Activated naive CD8-positive, alpha-beta T cell (primary cell): ENCODE data around the gene ZNF106.
A peak's percentile ranks its signal among the peaks of the same experiment; 100 is the strongest.

Experiments used
- H3K27ac Mint-ChIP-seq: one replicate; pipeline ENCODE4 v1.8.0; 2021; ENCODE audit warnings: mixed read lengths
- H3K27me3 Mint-ChIP-seq: one replicate; pipeline ENCODE4 v1.8.0; 2021; ENCODE audit warnings: mixed read lengths
- H3K36me3 Mint-ChIP-seq: one replicate; pipeline ENCODE4 v1.8.0; 2021; ENCODE audit warnings: mixed read lengths
- H3K4me1 Mint-ChIP-seq: one replicate; pipeline ENCODE4 v1.8.0; 2021; ENCODE audit warnings: low read depth, mixed read lengths
- H3K4me3 Mint-ChIP-seq: one replicate; pipeline ENCODE4 v1.8.0; 2021; ENCODE audit warnings: mild to moderate bottlenecking, mixed read lengths
- H3K9me3 Mint-ChIP-seq: one replicate; pipeline ENCODE4 v1.8.0; 2021; ENCODE audit warnings: low read depth, mixed read lengths

The ZNF106 gene

DNA sequence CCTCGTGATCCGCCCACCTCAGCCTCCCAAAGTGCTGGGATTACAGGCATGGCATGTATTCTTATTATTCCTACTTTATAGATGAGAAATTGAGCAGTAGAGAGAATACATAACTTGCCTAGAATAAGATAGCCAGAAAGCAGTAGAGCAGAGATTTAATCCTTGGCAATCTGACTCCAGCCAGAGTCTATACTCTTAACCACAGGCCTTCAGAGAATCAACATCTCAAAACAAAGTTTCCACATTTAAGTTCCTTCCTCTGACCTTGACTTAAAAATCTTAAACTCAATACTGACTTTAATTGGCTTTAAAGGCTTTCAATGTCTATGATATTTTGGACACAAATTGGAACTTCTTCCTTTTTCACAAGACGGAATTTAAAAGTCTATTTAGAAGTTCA lies 37.1 kb downstream of the ZNF106 start:
- peaks cover 16% of the 10 kb centered on the region for H3K36me3 Mint-ChIP-seq
- no peak overlapping the region for H3K4me3 Mint-ChIP-seq
- no peaks in the 10 kb centered on the region for H3K27me3 Mint-ChIP-seq
- H3K27ac Mint-ChIP-seq = no peak overlapping the region
- H3K4me1 Mint-ChIP-seq = peaks cover 7% of the 10 kb centered on the region
- no peaks in the 10 kb centered on the region for H3K9me3 Mint-ChIP-seq

DNA sequence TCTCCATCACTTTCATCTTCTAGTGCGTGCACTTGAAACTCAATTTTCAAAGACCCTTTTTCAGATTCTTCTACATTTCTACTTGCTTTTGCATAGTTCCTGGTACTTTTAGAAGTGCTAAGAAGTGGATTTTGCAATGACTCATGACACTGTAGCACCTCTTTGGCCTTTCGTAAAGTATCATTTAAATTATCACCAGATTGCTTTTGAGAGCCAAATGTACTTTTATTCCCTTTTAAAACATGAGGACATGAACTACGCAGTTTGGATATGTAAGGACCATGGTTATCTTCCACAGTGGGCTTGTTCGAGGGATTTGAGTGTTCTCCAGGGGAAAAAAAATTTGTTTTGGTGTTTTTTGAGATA lies 40.5 kb downstream of the ZNF106 start:
- no peak overlapping the region for H3K27ac Mint-ChIP-seq
- H3K36me3 Mint-ChIP-seq = peaks cover 17% of the 10 kb centered on the region

DNA sequence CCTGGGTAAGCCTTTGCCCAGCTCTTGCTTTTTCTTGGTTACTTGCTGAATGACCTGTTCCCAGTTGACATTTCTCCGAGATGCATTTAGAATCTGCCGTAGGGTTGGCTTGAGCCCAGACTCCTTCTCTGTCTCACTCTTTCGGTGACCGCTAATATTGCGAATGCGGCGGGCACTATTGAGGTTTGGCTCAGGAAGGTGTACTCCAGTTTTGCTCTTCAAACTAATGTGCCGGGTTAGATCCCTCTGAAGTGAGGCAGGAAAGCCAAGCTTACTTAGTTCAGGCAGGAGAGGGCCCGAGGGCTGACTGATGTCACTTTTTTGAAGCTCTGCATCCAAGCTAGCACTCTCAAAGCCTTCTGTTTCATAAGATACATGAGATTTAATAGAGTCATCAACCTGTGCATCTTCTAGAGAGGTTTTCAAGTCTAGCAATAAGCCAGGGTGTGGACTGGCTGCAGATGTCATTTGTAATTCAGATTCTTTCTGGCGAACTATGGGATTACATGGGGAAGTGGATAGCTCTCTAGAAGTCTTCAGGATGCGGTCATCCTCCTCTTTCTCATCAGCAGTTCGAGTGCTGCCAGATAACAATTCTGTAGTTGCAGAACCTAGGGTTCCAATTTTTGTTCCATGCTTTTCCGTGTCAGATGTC lies 41.0 kb downstream of the ZNF106 start:
- Mint-ChIP-seq H3K27ac (no peak overlapping the region), H3K36me3 (peaks cover 21% of the 10 kb centered on the region), H3K4me3 (no peak overlapping the region), H3K27me3 (no peaks in the 10 kb centered on the region), H3K9me3 (no peaks in the 10 kb centered on the region), H3K4me1 (peaks cover 2% of the 10 kb centered on the region)

More for the DNA sequence above, 40.5 kb downstream of the ZNF106 start:
- H3K9me3 Mint-ChIP-seq = no peaks in the 10 kb centered on the region
- peaks cover 2% of the 10 kb centered on the region for H3K4me1 Mint-ChIP-seq
- no peaks in the 10 kb centered on the region for H3K27me3 Mint-ChIP-seq
- no peak overlapping the region for H3K4me3 Mint-ChIP-seq

DNA sequence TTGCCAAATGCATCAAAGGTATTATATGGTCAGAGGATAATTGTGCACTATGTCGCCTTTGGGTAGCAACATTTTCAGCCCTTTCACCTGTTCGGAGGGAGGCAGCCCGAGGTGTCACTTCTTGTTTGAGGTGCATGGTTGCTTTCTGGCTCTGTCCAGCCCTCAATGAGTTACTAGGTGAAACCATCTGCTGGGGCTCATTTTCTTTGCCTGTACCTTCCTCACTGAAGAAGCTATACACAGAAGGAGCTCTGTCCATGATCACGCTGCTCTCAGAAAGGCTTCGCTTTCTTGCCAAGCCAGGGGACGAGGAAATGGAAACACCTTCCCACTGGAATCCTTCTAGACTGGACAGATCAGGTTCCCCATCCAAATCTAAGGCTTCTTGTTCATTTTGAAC lies 42.7 kb downstream of the ZNF106 start:
- Mint-ChIP-seq H3K4me3 (no peak overlapping the region), H3K36me3 (peaks cover 21% of the 10 kb centered on the region), H3K9me3 (no peaks in the 10 kb centered on the region), H3K4me1 (peaks cover 2% of the 10 kb centered on the region), H3K27ac (no peak overlapping the region), H3K27me3 (no peaks in the 10 kb centered on the region)

DNA sequence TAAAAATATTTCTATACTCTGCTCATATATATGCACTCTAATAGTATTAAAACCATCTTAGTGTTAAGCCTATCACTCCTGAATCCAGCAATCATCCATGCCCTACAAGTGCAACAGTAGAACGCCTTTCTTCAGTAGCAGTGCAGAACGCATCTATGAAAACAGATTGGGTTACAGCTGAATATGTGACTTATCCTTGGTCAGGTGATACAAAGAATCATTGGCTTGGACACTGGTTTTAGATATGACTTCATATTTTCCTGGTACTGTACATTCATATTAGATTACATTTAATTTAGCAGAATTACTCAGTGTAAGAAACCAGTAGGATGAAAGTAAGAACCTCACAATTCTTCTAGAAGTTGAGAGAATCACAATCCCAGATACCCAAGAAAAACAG lies 43.3 kb downstream of the ZNF106 start:
- no peak overlapping the region for H3K27ac Mint-ChIP-seq
- peaks cover 21% of the 10 kb centered on the region for H3K36me3 Mint-ChIP-seq
- no peak overlapping the region for H3K4me3 Mint-ChIP-seq
- peaks cover 2% of the 10 kb centered on the region for H3K4me1 Mint-ChIP-seq
- H3K9me3 Mint-ChIP-seq = no peaks in the 10 kb centered on the region
- H3K27me3 Mint-ChIP-seq = no peaks in the 10 kb centered on the region

DNA sequence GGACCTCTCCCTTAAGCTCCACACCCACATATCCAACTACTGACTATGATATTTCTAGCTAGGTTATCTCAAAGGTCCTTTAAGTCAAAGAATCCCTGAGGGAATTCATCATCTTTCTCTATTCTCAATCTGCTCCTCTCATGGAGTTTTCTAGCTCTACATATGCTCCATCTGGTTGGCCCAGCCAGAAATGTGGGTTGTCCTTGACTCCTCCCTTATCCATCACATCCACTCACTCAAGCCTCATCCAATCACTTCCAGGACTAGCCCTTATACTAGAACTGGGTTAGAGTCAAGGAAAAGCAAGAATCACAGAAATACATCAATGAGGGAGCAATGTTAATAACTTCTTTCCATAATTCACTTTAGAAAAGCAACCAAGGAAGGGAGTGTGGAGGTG lies 45.4 kb downstream of the ZNF106 start:
- Mint-ChIP-seq H3K27ac (no peak overlapping the region), H3K9me3 (no peaks in the 10 kb centered on the region), H3K4me1 (peaks cover 2% of the 10 kb centered on the region), H3K4me3 (no peak overlapping the region), H3K27me3 (no peaks in the 10 kb centered on the region), H3K36me3 (peaks cover 19% of the 10 kb centered on the region)

DNA sequence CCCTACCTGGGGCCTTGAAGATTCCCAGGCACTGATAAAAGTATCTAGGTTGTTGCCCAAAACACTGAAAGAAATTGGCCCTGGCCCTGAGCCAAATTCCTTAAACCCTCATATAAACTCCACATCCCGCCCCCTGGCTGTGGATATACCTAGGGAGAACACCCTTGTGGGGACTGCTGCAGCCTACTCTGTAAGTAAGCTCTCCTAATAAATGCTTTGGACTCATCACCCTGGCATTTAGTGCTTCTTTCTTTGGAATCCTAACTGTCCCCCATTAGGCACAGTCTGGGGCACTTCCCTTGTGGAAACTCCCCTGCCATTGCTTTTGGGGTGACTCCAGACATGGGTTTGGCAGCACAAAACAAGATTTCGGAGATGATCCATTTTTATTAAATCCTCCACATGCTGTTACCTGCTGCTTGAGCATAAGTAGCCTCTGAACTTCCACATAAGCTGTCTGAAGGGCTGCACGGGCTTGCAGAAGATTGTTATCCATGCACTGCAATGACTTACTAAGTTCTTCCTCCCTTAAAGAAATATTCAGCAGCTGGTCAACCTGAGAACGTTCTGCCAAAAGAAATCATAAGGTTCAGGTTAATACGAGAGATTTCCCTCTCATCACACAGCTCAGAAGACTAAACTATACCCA lies 46.4 kb downstream of the ZNF106 start:
- peaks cover 2% of the 10 kb centered on the region for H3K4me1 Mint-ChIP-seq
- peaks cover 11% of the 10 kb centered on the region for H3K36me3 Mint-ChIP-seq
- no peaks in the 10 kb centered on the region for H3K27me3 Mint-ChIP-seq
- no peaks in the 10 kb centered on the region for H3K9me3 Mint-ChIP-seq
- H3K27ac Mint-ChIP-seq = no peak overlapping the region
- no peak overlapping the region for H3K4me3 Mint-ChIP-seq

DNA sequence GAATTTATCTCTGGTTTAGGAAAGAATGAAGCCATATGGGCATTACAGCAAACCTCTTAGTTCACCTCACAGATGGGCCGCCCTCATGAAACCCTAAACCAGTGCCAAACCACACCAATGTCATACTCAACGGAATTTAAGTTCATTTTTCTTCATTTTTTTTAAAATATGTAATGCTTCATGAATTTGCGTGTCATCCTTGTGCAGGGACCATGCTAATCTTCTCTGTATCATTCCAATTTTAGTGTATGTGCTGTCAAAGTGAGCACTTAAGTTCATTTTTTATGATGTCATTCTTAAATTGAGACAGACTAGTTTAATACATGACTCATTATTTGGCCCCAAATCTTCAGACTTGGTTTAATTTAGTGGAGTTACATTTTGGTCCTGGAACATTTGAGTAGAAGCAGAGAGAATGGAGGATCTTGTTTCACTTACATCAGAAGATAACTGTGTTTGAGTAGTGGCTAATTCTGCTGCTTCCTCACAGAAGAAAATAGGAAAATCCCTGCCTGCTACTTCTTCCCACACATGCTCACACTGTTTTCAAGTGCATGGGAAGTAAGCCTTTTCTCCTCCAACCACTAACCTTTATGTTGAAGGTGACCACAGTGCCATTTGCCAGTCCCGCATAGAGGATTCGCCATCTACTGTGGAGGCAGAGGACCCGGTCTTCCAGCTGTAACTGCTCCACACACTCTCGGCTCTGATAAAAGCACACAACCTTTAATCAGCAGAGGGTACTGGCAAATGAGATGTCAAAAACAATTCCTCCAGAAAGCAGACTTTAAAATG lies 63.3 kb downstream of the ZNF106 start:
- Mint-ChIP-seq H3K36me3 (peaks cover 11% of the 10 kb centered on the region), H3K27ac (peak overlapping the region; percentile 68), H3K9me3 (no peaks in the 10 kb centered on the region), H3K27me3 (no peaks in the 10 kb centered on the region), H3K4me3 (no peak overlapping the region), H3K4me1 (no peaks in the 10 kb centered on the region)

DNA sequence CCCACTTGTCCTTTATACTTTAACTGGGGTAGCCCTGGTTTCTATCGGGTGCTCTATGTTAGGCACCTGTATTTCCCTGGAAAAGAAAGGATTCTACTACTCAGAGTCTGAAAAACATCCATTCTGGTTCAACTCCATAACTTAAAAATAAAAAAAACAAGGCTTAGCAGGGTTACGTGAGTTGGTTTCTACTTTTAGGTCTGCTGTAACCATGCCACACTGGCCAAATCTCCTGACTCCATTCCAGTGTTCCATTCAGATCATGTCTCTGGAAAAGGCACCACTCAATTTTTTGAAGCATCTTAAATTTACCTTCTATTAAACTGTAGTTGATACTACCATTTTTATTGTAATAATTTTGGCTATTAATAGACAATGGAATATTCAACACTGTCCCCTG lies 69.6 kb downstream of the ZNF106 start:
- Mint-ChIP-seq H3K36me3 (peaks cover 11% of the 10 kb centered on the region), H3K27ac (no peak overlapping the region), H3K4me3 (no peak overlapping the region), H3K9me3 (no peaks in the 10 kb centered on the region), H3K4me1 (no peaks in the 10 kb centered on the region), H3K27me3 (no peaks in the 10 kb centered on the region)

DNA sequence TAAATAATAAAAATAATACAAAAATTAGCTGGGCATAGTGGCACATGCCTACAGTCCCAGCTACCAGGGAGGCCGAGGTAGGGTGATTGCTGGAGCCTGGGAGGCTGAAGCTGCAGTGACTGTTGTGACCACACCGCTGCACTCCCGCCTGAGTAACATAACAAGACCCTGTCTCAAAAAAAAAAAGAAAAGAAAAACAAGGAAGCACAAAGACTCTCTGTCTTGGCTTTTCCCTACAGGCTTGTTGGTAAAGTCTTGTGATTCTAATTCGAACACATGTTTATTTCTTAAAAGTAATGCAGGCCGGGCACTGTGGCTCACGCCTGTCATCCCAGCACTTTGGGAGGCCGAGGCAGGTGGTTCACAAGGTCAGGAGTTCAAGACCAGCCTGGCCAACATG lies 71.6 kb downstream of the ZNF106 start:
- H3K4me3 Mint-ChIP-seq = no peak overlapping the region
- H3K27ac Mint-ChIP-seq = no peak overlapping the region
- no peaks in the 10 kb centered on the region for H3K4me1 Mint-ChIP-seq
- no peaks in the 10 kb centered on the region for H3K9me3 Mint-ChIP-seq
- peaks cover 8% of the 10 kb centered on the region for H3K36me3 Mint-ChIP-seq
- no peaks in the 10 kb centered on the region for H3K27me3 Mint-ChIP-seq

DNA sequence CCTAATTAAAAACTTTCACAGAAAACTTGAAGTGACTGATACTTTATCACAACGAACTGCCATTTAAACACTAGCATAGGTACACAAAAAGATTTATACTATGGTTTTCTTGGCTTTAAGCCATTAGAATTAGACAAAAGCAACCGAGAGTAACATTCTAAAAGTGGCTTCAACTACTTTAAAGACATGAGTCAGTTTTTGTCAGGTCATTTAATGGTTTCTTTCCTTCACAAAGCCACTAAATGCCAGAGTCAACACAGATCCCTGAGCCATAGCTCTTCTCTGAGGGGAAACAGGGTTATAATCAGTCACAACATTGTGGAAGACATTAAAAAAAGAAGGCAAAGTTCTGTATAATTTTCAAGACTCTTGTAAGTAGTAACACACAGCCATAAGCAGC lies 77.0 kb downstream of the ZNF106 start:
- no peak overlapping the region for H3K4me3 Mint-ChIP-seq
- H3K27me3 Mint-ChIP-seq = no peaks in the 10 kb centered on the region
- no peak overlapping the region for H3K27ac Mint-ChIP-seq
- H3K9me3 Mint-ChIP-seq = no peaks in the 10 kb centered on the region
- no peaks in the 10 kb centered on the region for H3K4me1 Mint-ChIP-seq
- H3K36me3 Mint-ChIP-seq = peaks cover 3% of the 10 kb centered on the region

DNA sequence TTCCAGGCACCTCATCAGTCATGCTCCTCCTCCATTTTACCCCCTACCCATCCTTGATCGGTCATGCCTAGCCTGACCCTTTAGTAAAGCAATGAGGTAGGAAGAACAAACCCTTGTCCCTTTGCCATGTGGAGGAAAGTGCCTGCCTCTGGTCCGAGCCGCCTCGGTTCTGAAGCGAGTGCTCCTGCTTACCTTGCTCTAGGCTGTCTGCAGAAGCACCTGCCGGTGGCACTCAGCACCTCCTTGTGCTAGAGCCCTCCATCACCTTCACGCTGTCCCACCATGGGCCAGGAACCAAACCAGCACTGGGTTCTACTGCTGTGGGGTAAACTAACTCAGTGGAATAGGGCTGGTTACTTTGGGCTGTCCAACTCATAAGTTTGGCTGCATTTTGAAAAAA lies 79.1 kb downstream of the ZNF106 start:
- Mint-ChIP-seq H3K27ac (no peak overlapping the region), H3K36me3 (peaks cover under 1% of the 10 kb centered on the region), H3K4me3 (no peak overlapping the region), H3K9me3 (no peaks in the 10 kb centered on the region), H3K4me1 (no peaks in the 10 kb centered on the region), H3K27me3 (no peaks in the 10 kb centered on the region)

DNA sequence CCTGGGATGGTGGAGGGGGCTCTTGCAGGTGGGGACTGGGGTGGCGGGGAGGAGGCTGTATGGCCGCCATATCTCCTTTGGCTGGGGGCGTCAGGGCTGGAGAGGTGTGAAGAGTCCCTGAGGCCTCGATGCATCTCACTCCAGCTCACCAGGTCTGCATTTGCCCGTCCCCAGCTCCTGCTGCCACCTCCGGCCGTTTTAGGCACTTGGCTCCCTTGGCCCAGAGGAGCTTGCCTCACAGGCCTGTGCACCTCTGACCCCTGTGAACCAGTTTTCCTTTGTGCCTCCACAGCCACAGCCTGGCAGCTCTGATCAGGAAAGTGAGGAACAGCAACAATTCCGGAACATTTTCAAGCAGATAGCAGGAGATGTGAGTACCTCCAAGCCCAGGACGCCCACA lies 81.9 kb downstream of the ZNF106 start:
- Mint-ChIP-seq H3K9me3 (no peaks in the 10 kb centered on the region), H3K27ac (no peak overlapping the region), H3K4me3 (no peak overlapping the region), H3K36me3 (no peaks in the 10 kb centered on the region), H3K4me1 (no peaks in the 10 kb centered on the region), H3K27me3 (no peaks in the 10 kb centered on the region)

DNA sequence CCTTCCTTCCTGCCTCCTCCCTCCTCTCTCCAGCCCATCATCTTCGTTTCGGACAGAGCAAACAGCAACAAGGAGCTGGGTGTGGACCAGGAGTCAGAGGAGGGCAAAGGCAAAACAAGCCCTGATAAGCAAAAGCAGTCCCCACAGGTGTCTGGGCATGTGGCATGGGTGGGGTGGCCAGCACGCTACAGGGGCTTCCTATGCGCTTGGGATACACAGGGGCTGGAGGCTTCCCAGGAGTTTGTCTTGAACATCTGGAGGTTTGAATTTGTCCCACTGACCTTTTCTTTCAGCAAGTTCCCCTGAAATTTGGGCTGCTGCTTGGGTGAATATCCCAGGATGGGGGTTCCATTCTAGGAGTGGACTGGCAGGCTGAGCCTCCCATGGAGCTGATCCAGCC lies 82.8 kb downstream of the ZNF106 start:
- no peaks in the 10 kb centered on the region for H3K4me1 Mint-ChIP-seq

DNA sequence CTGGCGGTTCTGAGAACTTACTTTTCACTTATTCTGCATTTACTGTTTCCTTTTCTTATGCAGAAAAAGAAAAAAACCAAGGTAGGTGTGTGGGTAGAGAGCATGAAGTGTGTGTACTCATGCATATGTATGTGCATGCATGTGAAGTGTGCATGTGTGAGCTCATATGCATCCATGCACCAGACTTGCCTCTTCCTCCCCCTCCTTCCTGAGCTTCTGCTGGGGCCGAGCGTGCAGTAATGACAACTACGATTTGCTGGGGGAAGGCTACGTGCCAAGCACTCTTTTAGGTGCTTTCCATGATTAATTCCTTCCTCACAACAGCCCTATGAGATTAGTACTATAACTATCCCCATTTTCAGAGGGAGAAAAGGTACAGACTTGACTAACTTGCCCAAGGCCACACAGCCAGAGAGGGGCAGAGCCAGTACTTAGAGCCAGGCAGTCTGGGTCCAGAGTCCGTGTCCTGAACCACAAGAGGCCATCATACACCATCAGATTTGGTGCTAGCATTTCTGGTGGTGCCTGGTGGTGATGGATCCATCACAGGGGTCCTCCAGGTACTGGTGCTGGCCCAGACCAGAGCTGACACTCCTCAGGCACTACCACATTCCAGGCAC lies 85.0 kb downstream of the ZNF106 start:
- no peaks in the 10 kb centered on the region for H3K9me3 Mint-ChIP-seq
- H3K36me3 Mint-ChIP-seq = peaks cover 2% of the 10 kb centered on the region
- H3K27ac Mint-ChIP-seq = no peak overlapping the region
- no peaks in the 10 kb centered on the region for H3K27me3 Mint-ChIP-seq
- H3K4me3 Mint-ChIP-seq = no peak overlapping the region
- H3K4me1 Mint-ChIP-seq = no peaks in the 10 kb centered on the region

More for the DNA sequence above, 82.8 kb downstream of the ZNF106 start:
- H3K27ac Mint-ChIP-seq = no peak overlapping the region
- H3K4me3 Mint-ChIP-seq = no peak overlapping the region
- H3K9me3 Mint-ChIP-seq = no peaks in the 10 kb centered on the region
- no peaks in the 10 kb centered on the region for H3K27me3 Mint-ChIP-seq
- no peaks in the 10 kb centered on the region for H3K36me3 Mint-ChIP-seq
